HL-60 (cell line): ENCODE results near the gene SPRYD7.

Experiments
- DNase-seq, 2 experiments: peaks; one replicate each; pipeline ENCODE4 v3.0.0-alpha.2; 2010 to 2020; ENCODE audit warnings: low read depth in 1 of 2, low spot score in 1 of 2
- H3K27ac ChIP-seq: fragments of 250-450 bp; sonication (Bioruptor Pico); replicated peaks from 2 replicates; pipeline ENCODE4 v1.5.1; 2020; ENCODE audit warnings: mild to moderate bottlenecking, moderate library complexity
- H3K27me3 ChIP-seq: fragments of 250-450 bp; sonication (Bioruptor Pico); 2 replicates; pipeline ENCODE4 v1.5.1; 2021; ENCODE audit warnings: mild to moderate bottlenecking, moderate library complexity; ENCODE audit not compliant: insufficient read depth, poor library complexity, severe bottlenecking
- H3K4me3 ChIP-seq: replicated peaks from 2 replicates; pipeline ENCODE4 v1.5.1; 2011; ENCODE audit warnings: mild to moderate bottlenecking, control low read depth, low read length; ENCODE audit not compliant: insufficient read depth
- CTCF ChIP-seq: IDR thresholded peaks from one replicate; pipeline ENCODE4 v1.5.1; 2011; ENCODE audit warnings: low read length, control low read depth, inconsistent platforms; ENCODE audit not compliant: insufficient read depth
- GABPA ChIP-seq: IDR thresholded peaks from 2 replicates; pipeline ENCODE4 v1.6.1; 2012; ENCODE audit warnings: low read depth
- POLR2AphosphoS5 ChIP-seq: IDR thresholded peaks from 2 replicates; pipeline ENCODE4 v1.6.1; 2012; ENCODE audit warnings: low read depth
- REST ChIP-seq: IDR thresholded peaks from 2 replicates; pipeline ENCODE4 v1.6.1; 2012; ENCODE audit warnings: low read depth; ENCODE audit not compliant: insufficient replicate concordance
- SPI1 ChIP-seq: IDR thresholded peaks from 2 replicates; pipeline ENCODE4 v1.6.1; 2012; ENCODE audit warnings: low read depth, mild to moderate bottlenecking, borderline replicate concordance

SPRYD7 gene

GRCh38 chr13:49898792-49899191 is 37.3 kb downstream of the SPRYD7 start:
- Histone ChIP-seq H3K27ac (no peak overlapping the region), H3K27me3 (no peaks in the 10 kb centered on the region), H3K4me3 (no peak overlapping the region)
- DNase-seq, result no peak
- TF ChIP-seq GABPA (no peak), SPI1 (no peak), POLR2AphosphoS5 (no peak), REST (no peak), CTCF (no peak)

- no peak for TF ChIP-seq POLR2AphosphoS5
- TF ChIP-seq CTCF, result no peak
- TF ChIP-seq REST, result no peak
- no peak for TF ChIP-seq SPI1
- no peak for TF ChIP-seq GABPA
- Histone ChIP-seq H3K4me3 (no peak overlapping the region), H3K27me3 (no peaks in the 10 kb centered on the region), H3K27ac (no peak overlapping the region)
- DNase-seq, result no peak
Measured at GRCh38 chr13:49897713-49898112, 38.4 kb downstream of the SPRYD7 start.

GRCh38 chr13:49895826-49896225 is 40.3 kb downstream of the SPRYD7 start:
- Histone ChIP-seq H3K27me3 (no peaks in the 10 kb centered on the region), H3K4me3 (no peak overlapping the region), H3K27ac (no peak overlapping the region)
- TF ChIP-seq REST (no peak), SPI1 (no peak), CTCF (no peak), POLR2AphosphoS5 (no peak), GABPA (no peak)
- DNase-seq, result no peak
